GM12873 (cell line): ENCODE results near the gene SMG9.

ENCODE experiments used
- CTCF ChIP-seq: IDR thresholded peaks from 2 replicates; pipeline ENCODE4 v1.5.1; 2012; ENCODE audit warnings: low read depth, mild to moderate bottlenecking, moderate library complexity, low read length, control low read depth; ENCODE audit not compliant: insufficient read depth; ENCODE audit errors: missing control alignments

SMG9 gene

GRCh38 chr19:43687660-43687997 lies 67.1 kb downstream of the SMG9 start:
- TF ChIP-seq CTCF, result no peak

- no peak for TF ChIP-seq CTCF
These were observed 70.4 kb downstream of the SMG9 start for GRCh38 chr19:43684326-43684725.

- no peak for TF ChIP-seq CTCF
These were observed 70.9 kb downstream of the SMG9 start for GRCh38 chr19:43683905-43684304.

GRCh38 chr19:43682824-43683661 lies 71.7 kb downstream of the SMG9 start:
- TF ChIP-seq CTCF, result no peak

- no peak for TF ChIP-seq CTCF
These were observed 72.9 kb downstream of the SMG9 start for GRCh38 chr19:43681821-43682220.

- no peak for TF ChIP-seq CTCF
These were observed 76.1 kb downstream of the SMG9 start for GRCh38 chr19:43678512-43679261.
